Adrenal gland (tissue), 12 donors: Measurements from ENCODE around the gene NRXN2. TPM values are rescaled to one million over a fixed set of nuclear protein-coding genes. Genes with fewer than 3 reads are reported as not detected.
"Not testable (repeated sequence)": the region's sequence is repeated elsewhere in the genome, so short reads cannot be mapped to it uniquely, and the experiment has no call there.

Experiments
- DNase-seq, 7 donors: peaks; one replicate each; pipeline ENCODE4 v3.0.0-alpha.2; 2019 to 2020
- H3K27ac ChIP-seq, 5 donors: fragments of 200-600 bp; sonication (generic) in 4 of 5; 1 replicate in 3 of 5; 2 replicates in 2 of 5; pipeline versions ENCODE4 v1.5.1 to v1.8.0; 2016 to 2020; ENCODE audit warnings: mild to moderate bottlenecking in 1 of 5
- H3K27me3 ChIP-seq: fragments of 200-600 bp; 2 replicates; pipeline ENCODE4 v1.8.0; 2021
- H3K36me3 ChIP-seq, 2 donors: fragments of 200-600 bp; replicated peaks in 1 of 2; 1 replicate in 1 of 2; 2 replicates in 1 of 2; pipeline versions ENCODE4 v1.5.1 to v1.8.0; 2018 to 2022
- H3K4me1 ChIP-seq, 2 donors: fragments of 200-600 bp; replicated peaks in 1 of 2; 1 replicate in 1 of 2; 2 replicates in 1 of 2; pipeline versions ENCODE4 v1.5.1 to v1.8.0; 2018 to 2021
- H3K4me3 ChIP-seq, 4 donors: fragments of 200-600 bp; sonication (generic) in 3 of 4; one replicate each; pipeline ENCODE4 v1.5.1; 2016 to 2018
- H3K9me3 ChIP-seq, 3 donors: fragments of 200-600 bp; sonication (generic) in 1 of 3; replicated peaks in 1 of 3; 1 replicate in 2 of 3; 2 replicates in 1 of 3; pipeline versions ENCODE4 v1.5.1 to v1.8.0; 2016 to 2021
- POLR2A ChIP-seq, 2 donors: fragments of 450-650 bp; IDR thresholded peaks; one replicate each; pipeline ENCODE4 v1.6.1; 2017; ENCODE audit warnings: antibody characterized with exemption in 2 of 2, mild to moderate bottlenecking in 2 of 2, moderate library complexity in 1 of 2
- WGBS, 4 donors: extraction: QIAGEN DNeasy Blood & Tissue Kit in 2 of 4; methylation state at CpG; one replicate each; pipeline versions ENCODE4 v1.1.5 to v1.1.7; 2013 to 2017; 5-methylcytosine and 5-hydroxymethylcytosine counted together
- intact Hi-C, 2 donors: fragments of 100-400 bp; cut with DNase I; formaldehyde crosslinking; loops; one replicate each; pipeline versions ENCODE4 v1.14.1 to v1.15.0; 2022 to 2023
- polyA plus RNA-seq, 3 donors: library from polyadenylated mRNA; stranded (reverse); fragments of 200-250 nt in 2 of 3; fragments of 350-450 nt in 1 of 3; fragmentation: Illumina TruSeq in 1 of 3; extraction: RNeasy Lipid Tissue Mini Kit (QIAGEN cat#74804) in 1 of 3; gene quantifications; one replicate each; pipeline ENCODE4 v1.2.3, GENCODE V29; 2013 to 2014
- total RNA-seq, 9 donors: library from RNA; depleted of rRNA in 4 of 9; stranded (reverse); fragments of >200 nt in 4 of 9; fragments of 120-200 nt in 1 of 9; fragmentation: NEBNext Ultra II Directional in 1 of 9; extraction: Animal tissue kit (Norgen Biotek cat#: 25700) in 1 of 9; gene quantifications; one replicate each; pipeline versions ENCODE4 v1.1.0 to v1.2.4, GENCODE V29; 2013 to 2023
- TF ChIP-seq, protein P1 (sequence below), 6 experiments: fragments of 450-650 bp in 4 of 6; fragments of 200-600 bp in 2 of 6; sonication (generic) in 1 of 6; IDR thresholded peaks; 1 replicate in 5 of 6; 2 replicates in 1 of 6; pipeline versions ENCODE4 v1.5.1 to v1.8.0; 2016 to 2021; ENCODE audit warnings: antibody characterized with exemption in 6 of 6, mild to moderate bottlenecking in 2 of 6, moderate library complexity in 1 of 6
- donor health status: healthy with polysubstance abuse.
- donor health status: Bipolar disorder and iron deficiency.
- donor health status: DM: yes; HTN: yes; CAD: no.
- donor health status: DM: no; HTN: no; CAD: no.
- donor health status: DM: no; HTN: no; CAD: no.
- donor health status: DM: yes; HTN: yes; CAD: no.

Gene NRXN2
- total and polyA plus RNA-seq, 12 donors: 1.7 to 17.1 (median 4.9) TPM

DNA sequence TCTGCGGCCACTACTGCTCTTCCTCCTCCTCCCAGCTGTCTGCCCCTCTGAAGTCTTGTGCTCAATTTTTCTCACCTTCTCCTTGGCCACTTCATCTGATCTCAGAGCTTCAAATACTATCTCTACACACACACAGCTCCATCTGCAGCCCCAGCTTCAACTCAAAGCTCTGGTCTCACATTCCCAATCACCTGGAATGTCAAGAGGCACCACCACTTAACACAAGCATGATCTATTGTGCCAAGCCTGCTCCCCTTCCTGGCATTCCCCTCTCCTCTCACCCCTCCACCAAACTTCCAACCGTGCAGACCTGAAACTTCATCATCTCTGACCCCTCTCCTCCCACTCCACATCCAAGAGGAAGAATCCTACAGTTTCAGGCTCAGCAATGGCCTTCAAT is 17.5 kb downstream of the NRXN2 start:
- 29 to 69% (median 54%) methylated on average over 2 of the region's 2 CpGs for WGBS, 4 donors
- Histone ChIP-seq H3K27ac (no peak overlapping the region), H3K27me3 (peaks cover 36% of the 10 kb centered on the region), H3K9me3 (no peaks in the 10 kb centered on the region), H3K4me1 (no peaks in the 10 kb centered on the region), H3K36me3 (no peaks in the 10 kb centered on the region), H3K4me3 (no peak overlapping the region)
- intact Hi-C loops: no loop called here
- no peak for TF ChIP-seq POLR2A (IDR thresholded peaks at IDR 0.05)
- TF ChIP-seq, protein P1, sequence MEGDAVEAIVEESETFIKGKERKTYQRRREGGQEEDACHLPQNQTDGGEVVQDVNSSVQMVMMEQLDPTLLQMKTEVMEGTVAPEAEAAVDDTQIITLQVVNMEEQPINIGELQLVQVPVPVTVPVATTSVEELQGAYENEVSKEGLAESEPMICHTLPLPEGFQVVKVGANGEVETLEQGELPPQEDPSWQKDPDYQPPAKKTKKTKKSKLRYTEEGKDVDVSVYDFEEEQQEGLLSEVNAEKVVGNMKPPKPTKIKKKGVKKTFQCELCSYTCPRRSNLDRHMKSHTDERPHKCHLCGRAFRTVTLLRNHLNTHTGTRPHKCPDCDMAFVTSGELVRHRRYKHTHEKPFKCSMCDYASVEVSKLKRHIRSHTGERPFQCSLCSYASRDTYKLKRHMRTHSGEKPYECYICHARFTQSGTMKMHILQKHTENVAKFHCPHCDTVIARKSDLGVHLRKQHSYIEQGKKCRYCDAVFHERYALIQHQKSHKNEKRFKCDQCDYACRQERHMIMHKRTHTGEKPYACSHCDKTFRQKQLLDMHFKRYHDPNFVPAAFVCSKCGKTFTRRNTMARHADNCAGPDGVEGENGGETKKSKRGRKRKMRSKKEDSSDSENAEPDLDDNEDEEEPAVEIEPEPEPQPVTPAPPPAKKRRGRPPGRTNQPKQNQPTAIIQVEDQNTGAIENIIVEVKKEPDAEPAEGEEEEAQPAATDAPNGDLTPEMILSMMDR (IDR thresholded peaks at IDR 0.05): no peak
- no peak for DNase-seq

DNA sequence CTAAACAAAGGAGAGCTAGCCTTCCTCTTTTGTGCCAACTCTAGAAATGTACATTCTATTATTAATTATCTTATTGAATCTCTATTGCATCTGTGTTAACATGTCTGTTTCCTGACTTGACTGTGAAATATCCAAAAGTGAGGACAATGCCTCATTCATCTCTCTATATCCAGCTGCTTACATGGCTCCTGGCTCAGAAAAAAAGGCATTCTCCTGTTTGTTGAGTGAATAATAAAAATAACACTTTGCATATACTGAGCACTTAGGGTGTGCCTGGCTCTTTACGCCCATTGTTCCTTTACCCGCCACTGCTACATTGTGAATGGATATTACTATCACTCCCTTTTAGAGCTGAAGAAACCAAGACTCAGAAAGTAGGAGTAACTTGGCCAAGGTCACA is 19.9 kb downstream of the NRXN2 start:
- TF ChIP-seq, protein P1 (IDR thresholded peaks at IDR 0.05): no peak
- no peak for TF ChIP-seq POLR2A (IDR thresholded peaks at IDR 0.05)
- no peaks in the 10 kb centered on the region for H3K4me1 ChIP-seq
- H3K9me3 ChIP-seq: no peaks in the 10 kb centered on the region
- H3K4me3 ChIP-seq: no peak overlapping the region
- peaks cover 16% of the 10 kb centered on the region for H3K27me3 ChIP-seq
- intact Hi-C loops: no loop called here
- H3K27ac ChIP-seq: no peak overlapping the region
- DNase-seq: no peak
- no peaks in the 10 kb centered on the region for H3K36me3 ChIP-seq
- WGBS, 4 donors: 89 to 98% (median 92%) methylated on average over 2 of the region's 2 CpGs

DNA sequence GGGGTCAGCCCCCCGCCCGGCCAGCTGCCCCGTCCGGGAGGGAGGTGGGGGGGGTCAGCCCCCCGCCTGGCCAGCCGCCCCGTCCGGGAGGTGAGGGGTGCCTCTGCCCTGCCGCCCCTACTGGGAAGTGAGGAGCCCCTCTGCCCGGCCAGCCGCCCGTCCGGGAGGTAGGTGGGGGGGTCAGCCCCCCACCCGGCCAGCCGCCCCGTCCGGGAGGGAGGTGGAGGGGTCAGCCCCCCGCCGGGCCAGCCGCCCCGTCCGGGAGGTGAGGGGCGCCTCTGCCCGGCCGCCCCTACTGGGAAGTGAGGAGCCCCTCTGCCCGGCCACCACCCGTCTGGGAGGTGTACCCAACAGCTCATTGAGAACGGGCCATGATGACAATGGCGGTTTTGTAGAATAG is 21.0 kb downstream of the NRXN2 start:
- intact Hi-C loops, H3K4me3 ChIP-seq, H3K27ac ChIP-seq, DNase-seq, H3K4me1 ChIP-seq, H3K36me3 ChIP-seq, H3K9me3 ChIP-seq: not testable (repeated sequence)
- peaks cover 13% of the 10 kb centered on the region for H3K27me3 ChIP-seq
- WGBS, 4 donors: 88 to 91% (median 90%) methylated on average over 12 to 27 of the region's 29 CpGs; no CpG with 5 or more reads in 1 of the 4 donors

DNA sequence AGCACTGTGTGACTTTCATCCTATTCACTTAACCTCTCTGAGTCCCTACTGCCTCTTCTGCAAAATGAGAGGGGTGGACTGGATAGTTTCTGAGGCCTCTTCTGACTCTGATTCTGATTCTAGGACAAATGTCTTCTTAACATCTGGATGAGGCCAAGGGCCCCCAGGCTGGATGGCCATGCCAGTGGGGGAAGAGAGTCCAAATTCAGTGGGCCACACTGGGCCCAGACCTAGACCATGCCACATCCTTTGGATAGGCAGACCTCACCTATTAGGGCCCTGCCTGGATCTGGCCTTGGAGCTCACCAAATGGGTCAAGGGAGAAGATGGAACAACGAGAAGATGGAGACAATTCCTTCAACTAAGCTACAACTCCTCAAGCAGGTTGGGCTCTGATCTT is 24.6 kb downstream of the NRXN2 start:
- H3K4me3 ChIP-seq: no peak overlapping the region
- TF ChIP-seq, protein P1 (IDR thresholded peaks at IDR 0.05): no peak
- TF ChIP-seq POLR2A (IDR thresholded peaks at IDR 0.05): no peak
- H3K27ac ChIP-seq: no peak overlapping the region
- intact Hi-C loops: no loop called here
- H3K4me1 ChIP-seq: no peaks in the 10 kb centered on the region
- H3K36me3 ChIP-seq: no peaks in the 10 kb centered on the region
- DNase-seq: no peak
- peaks cover 6% of the 10 kb centered on the region for H3K27me3 ChIP-seq
- WGBS, 4 donors: 76 to 92% (median 80%) methylated on average over 1 of the region's 1 CpG
- no peaks in the 10 kb centered on the region for H3K9me3 ChIP-seq

DNA sequence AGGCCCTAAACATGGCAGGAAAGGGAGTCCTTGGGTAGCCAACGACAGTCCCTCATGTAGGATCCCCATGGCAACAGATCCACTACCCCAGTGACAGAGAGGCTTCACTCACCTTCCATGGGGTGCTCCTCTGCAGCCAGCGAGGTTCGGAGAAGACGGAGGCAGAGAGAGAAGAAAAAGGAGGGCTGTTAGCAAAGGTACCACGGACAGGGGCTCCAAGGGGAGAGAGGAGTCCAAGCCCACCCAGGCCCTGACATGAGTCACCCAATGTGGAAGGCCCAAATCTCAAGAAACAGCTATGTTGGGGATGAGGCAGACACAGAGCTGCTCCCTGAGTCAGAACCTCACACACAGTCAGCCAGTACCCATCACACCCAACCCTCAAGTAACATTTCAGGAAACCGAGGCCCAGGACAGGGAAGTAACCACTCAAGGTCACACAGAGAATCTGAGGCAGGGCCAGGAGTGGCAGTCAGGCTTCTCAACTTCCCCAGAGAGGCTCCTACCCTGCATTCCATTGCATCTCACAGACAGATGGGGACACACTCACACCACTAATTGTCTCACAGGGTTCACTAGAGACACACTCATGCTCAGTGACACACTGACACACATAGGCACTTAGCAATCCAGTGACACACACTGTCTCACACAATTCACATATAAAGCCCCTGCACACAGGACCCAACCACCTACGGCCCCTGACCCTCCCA is 25.2 kb downstream of the NRXN2 start:
- no peak overlapping the region for H3K4me3 ChIP-seq
- no peaks in the 10 kb centered on the region for H3K27me3 ChIP-seq
- no peak overlapping the region for H3K27ac ChIP-seq
- DNase-seq: no peak
- WGBS, 4 donors: 67 to 98% (median 78%) methylated on average over 5 to 7 of the region's 7 CpGs
- no peaks in the 10 kb centered on the region for H3K9me3 ChIP-seq
- TF ChIP-seq, protein P1 (IDR thresholded peaks at IDR 0.05): no peak
- no peak for TF ChIP-seq POLR2A (IDR thresholded peaks at IDR 0.05)
- H3K4me1 ChIP-seq: no peaks in the 10 kb centered on the region
- no peaks in the 10 kb centered on the region for H3K36me3 ChIP-seq
- intact Hi-C loops: no loop called here
